ENCODE measurements around the gene KBTBD8.

GRCh38 chr3:66958067-66958466 lies 40.0 kb upstream of the KBTBD8 start:
- TF ChIP-seq CTCF (IDR thresholded peaks at IDR 0.05) (no peak), POLR2A (IDR thresholded peaks at IDR 0.05) (no peak)
